ENCODE measurements around the gene RNF20.

GRCh38 chr9:101582553-101582952 is 48.9 kb downstream of the RNF20 start:
- TF ChIP-seq CTCF (IDR thresholded peaks at IDR 0.05; ENCODE audit: insufficient read depth, low read length, poor library complexity, severe bottlenecking) (no peak), EZH2phosphoT487 (conservative IDR thresholded peaks at IDR 0.05; ENCODE audit: low read length) (no peak)

Data from SU-DHL-6 (cell line).